SK-N-SH treated with all-trans-retinoic acid at 6 μM for 48 hours (cell line): ENCODE data around the gene CTRB2.

ENCODE experiments used
- ARNTL ChIP-seq: fragments of 450-650 bp; formaldehyde crosslinking; IDR thresholded peaks from 2 replicates; pipeline ENCODE4 v1.5.0; 2020; ENCODE audit warnings: low read depth, mild to moderate bottlenecking, moderate library complexity, borderline replicate concordance
- RARB ChIP-seq: fragments of 250-450 bp; sonication (Bioruptor Pico); IDR thresholded peaks from 2 replicates; pipeline ENCODE4 v1.8.0; 2021; ENCODE audit warnings: mild to moderate bottlenecking, moderate library complexity
- TOX ChIP-seq: fragments of 250-450 bp; sonication (Bioruptor Pico); IDR thresholded peaks from 2 replicates; pipeline ENCODE4 v1.8.0; 2021; ENCODE audit warnings: mild to moderate bottlenecking, moderate library complexity, borderline replicate concordance
- ZC3H10 ChIP-seq: fragments of 250-450 bp; sonication (Bioruptor Pico); IDR thresholded peaks from 2 replicates; pipeline ENCODE4 v1.5.1; 2021; ENCODE audit warnings: mild to moderate bottlenecking, moderate library complexity
- ZFP30 ChIP-seq: fragments of 450-650 bp; formaldehyde crosslinking; IDR thresholded peaks from 2 replicates; pipeline ENCODE4 v1.5.0; 2022; ENCODE audit warnings: mild to moderate bottlenecking, moderate library complexity
- TF ChIP-seq, protein P1 (sequence below): fragments of 250-450 bp; sonication (Bioruptor Pico); IDR thresholded peaks from 2 replicates; pipeline ENCODE4 v1.5.1; 2020; ENCODE audit warnings: low read depth, mild to moderate bottlenecking, moderate library complexity

DNA sequence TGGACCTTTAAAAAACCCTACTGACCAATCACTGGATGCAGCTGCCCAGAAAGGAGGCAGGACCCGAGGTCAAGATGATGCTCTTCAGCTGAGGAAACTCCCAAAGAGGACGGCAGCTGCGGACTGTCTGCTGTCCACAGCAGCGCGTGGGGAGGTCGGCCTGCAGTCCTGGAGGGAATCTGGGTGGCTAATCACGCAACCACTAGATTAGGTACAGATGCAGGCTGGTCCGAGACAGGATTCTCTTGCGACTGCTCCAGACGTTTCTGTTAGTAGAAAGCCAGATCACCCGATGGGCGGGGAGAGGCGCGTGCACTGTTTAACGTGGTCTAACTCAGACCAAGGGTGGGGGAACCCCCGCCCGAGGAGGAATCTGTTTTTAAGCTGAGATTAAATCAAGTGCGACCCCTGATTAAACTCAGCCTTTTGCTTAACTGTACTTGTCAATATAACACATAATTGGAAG, 8.8 kb downstream of the CTRB2 start:
- no peak for TF ChIP-seq RARB (CRISPR knock-in tag)
- no peak for TF ChIP-seq ZFP30 (CRISPR knock-in tag)
- TF ChIP-seq ZC3H10 = no peak
- TF ChIP-seq ARNTL (CRISPR knock-in tag) = no peak
- TF ChIP-seq TOX (CRISPR knock-in tag) = no peak
- TF ChIP-seq, protein P1, sequence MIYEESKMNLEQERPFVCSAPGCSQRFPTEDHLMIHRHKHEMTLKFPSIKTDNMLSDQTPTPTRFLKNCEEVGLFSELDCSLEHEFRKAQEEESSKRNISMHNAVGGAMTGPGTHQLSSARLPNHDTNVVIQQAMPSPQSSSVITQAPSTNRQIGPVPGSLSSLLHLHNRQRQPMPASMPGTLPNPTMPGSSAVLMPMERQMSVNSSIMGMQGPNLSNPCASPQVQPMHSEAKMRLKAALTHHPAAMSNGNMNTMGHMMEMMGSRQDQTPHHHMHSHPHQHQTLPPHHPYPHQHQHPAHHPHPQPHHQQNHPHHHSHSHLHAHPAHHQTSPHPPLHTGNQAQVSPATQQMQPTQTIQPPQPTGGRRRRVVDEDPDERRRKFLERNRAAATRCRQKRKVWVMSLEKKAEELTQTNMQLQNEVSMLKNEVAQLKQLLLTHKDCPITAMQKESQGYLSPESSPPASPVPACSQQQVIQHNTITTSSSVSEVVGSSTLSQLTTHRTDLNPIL (CRISPR knock-in tag) = no peak
